ENCODE data around the gene CAPS2. TPM values are rescaled to one million over a fixed set of nuclear protein-coding genes. Genes with fewer than 3 reads are reported as not detected.

The CAPS2 gene
- total RNA-seq, 6 donors from 2014 or later: 6.7 to 48.2 (median 9.0) TPM

DNA sequence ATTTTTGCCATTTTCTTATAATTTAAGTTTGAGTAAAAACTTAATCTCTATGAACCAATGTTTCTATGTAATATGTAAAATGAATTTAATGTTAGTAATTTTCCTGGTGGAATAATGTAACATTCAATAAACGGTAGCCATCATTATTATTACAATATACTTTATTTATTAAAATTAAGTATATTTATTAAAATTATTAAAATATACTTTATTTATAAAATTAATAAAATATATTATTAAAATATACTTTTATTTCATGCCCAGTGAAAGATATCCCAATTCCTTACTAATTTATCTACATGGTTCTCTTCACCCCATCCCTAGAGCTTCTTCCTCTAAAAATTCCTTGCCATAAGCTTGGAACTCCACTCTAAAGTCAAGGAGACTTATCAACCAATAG is 2.5 kb downstream of the CAPS2 start:
- 90 to 91% methylated on average over 1 of the region's 1 CpG for WGBS, 2 donors
- Histone ChIP-seq H3K36me3 (no peaks in the 10 kb centered on the region), H3K27me3 (no peaks in the 10 kb centered on the region), H3K27ac (no peak overlapping the region), H3K4me1 (peaks cover 3 to 7% (median 5%) of the 10 kb centered on the region in 4 donors), H3K4me3 (no peak overlapping the region), H3K9me3 (no peaks in the 10 kb centered on the region)
- TF ChIP-seq POLR2A (IDR thresholded peaks at IDR 0.05): no peak
- no peak for TF ChIP-seq POLR2AphosphoS5 (IDR thresholded peaks at IDR 0.05)
- TF ChIP-seq EP300 (IDR thresholded peaks at IDR 0.05): no peak
- TF ChIP-seq, protein P1, sequence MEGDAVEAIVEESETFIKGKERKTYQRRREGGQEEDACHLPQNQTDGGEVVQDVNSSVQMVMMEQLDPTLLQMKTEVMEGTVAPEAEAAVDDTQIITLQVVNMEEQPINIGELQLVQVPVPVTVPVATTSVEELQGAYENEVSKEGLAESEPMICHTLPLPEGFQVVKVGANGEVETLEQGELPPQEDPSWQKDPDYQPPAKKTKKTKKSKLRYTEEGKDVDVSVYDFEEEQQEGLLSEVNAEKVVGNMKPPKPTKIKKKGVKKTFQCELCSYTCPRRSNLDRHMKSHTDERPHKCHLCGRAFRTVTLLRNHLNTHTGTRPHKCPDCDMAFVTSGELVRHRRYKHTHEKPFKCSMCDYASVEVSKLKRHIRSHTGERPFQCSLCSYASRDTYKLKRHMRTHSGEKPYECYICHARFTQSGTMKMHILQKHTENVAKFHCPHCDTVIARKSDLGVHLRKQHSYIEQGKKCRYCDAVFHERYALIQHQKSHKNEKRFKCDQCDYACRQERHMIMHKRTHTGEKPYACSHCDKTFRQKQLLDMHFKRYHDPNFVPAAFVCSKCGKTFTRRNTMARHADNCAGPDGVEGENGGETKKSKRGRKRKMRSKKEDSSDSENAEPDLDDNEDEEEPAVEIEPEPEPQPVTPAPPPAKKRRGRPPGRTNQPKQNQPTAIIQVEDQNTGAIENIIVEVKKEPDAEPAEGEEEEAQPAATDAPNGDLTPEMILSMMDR (IDR thresholded peaks at IDR 0.05): no peak
- DNase-seq: no peak
- no peak for ATAC-seq (ENCODE audit: low FRiP score in 2 of 2)

DNA sequence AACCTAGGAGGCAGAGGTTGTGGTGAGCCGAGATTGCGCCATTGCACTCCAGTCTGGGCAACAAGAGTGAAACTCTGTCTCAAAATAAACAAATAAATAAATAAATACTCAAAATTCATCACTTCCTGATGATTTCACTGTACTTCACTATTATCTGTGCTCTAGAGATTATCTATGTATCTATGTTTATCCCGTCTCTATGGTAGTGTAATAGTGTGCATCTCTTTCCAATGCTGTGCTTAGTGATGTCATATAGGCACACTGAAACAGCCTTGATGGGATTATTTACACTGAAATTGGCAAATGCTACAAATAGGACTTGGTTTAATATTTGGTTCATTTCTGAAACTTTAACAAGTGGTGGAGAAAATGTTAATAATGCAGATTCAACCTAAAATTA is 6.5 kb downstream of the CAPS2 start:
- Histone ChIP-seq H3K9me3 (no peaks in the 10 kb centered on the region), H3K27me3 (no peaks in the 10 kb centered on the region), H3K4me1 (no peaks in the 10 kb centered on the region), H3K4me3 (no peak overlapping the region), H3K36me3 (no peaks in the 10 kb centered on the region), H3K27ac (no peak overlapping the region)
- TF ChIP-seq POLR2A (IDR thresholded peaks at IDR 0.05) (no peak), POLR2AphosphoS5 (IDR thresholded peaks at IDR 0.05) (no peak), EP300 (IDR thresholded peaks at IDR 0.05) (no peak)
- TF ChIP-seq, protein P1 (IDR thresholded peaks at IDR 0.05): no peak
- DNase-seq (no peak), ATAC-seq (ENCODE audit: low FRiP score in 2 of 2) (no peak)
- WGBS, 2 donors: 60 to 97% methylated on average over 3 of the region's 3 CpGs

DNA sequence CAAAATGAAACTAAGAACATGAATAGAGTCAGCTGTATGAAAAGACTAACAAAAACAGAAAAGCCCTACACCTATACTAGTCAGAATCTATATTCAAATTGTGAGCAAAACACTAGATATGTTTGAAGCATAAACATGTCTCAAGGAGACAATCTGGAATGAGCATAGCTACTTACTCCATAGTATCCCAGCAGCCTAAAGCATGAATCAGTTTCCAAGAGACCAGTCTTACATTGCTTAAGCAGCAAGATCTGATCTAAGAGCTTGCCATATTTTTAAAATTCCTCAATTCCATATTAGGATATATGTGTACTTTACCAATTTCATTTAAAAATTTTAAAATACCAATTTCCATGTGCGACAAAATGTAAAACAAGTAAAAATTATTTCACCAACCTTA is 7.7 kb downstream of the CAPS2 start:
- 0% methylated on average over 1 of the region's 1 CpG for WGBS, 2 donors
- no peaks in the 10 kb centered on the region for H3K4me1 ChIP-seq
- H3K4me3 ChIP-seq: no peak overlapping the region
- no peaks in the 10 kb centered on the region for H3K27me3 ChIP-seq
- no peaks in the 10 kb centered on the region for H3K36me3 ChIP-seq
- ATAC-seq (ENCODE audit: low FRiP score in 2 of 2) (no peak), DNase-seq (no peak)
- H3K27ac ChIP-seq: no peak overlapping the region
- no peaks in the 10 kb centered on the region for H3K9me3 ChIP-seq
- no peak for TF ChIP-seq POLR2A (IDR thresholded peaks at IDR 0.05)

DNA sequence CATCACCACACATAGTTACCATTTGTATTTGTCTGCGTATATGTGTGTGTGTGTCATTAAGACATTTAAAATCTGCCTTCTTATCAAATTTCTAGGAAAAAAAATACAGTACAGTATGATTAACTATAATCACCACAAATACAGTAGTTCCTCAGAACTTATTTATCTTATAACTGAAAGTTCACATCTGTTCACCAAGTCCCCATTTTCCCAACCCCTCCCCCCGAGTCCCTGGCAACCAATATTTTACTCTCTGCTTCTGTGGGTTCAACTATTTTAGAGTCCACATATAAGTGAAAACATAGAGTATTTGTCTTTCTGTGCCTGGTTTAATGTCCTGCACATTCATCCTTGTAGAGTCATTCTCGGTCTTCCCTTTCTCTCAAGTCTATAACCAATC is 12.3 kb downstream of the CAPS2 start:
- no peak for DNase-seq
- 88 to 92% methylated on average over 3 of the region's 3 CpGs for WGBS, 2 donors

DNA sequence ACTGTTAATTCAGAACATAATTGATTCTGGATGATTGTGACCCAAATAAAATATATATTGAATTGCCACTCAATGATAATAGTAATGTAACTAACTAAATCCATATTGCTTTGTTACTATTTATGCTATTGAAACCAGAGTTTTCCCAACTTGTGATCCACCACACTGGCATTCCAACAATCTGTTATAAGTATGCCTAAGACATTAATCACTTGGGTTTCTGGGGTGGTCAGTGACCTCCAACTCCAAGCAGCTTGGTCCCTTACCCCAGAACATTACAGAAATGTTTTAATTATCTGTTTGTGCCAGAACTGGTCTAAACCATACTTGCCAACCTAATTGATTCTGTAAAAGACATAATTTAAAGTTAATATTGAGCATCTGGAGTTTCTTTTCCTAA is 14.6 kb downstream of the CAPS2 start:
- Histone ChIP-seq H3K36me3 (no peaks in the 10 kb centered on the region), H3K4me1 (no peaks in the 10 kb centered on the region), H3K4me3 (no peak overlapping the region), H3K27ac (no peak overlapping the region), H3K27me3 (no peaks in the 10 kb centered on the region), H3K9me3 (no peaks in the 10 kb centered on the region)
- TF ChIP-seq POLR2AphosphoS5 (IDR thresholded peaks at IDR 0.05) (no peak), POLR2A (IDR thresholded peaks at IDR 0.05) (no peak), EP300 (IDR thresholded peaks at IDR 0.05) (no peak)
- TF ChIP-seq, protein P1 (IDR thresholded peaks at IDR 0.05): no peak
- no peak for DNase-seq
- no peak for ATAC-seq (ENCODE audit: low FRiP score in 2 of 2)

More for the DNA sequence above, 12.3 kb downstream of the CAPS2 start:
- TF ChIP-seq POLR2A (IDR thresholded peaks at IDR 0.05) (no peak), POLR2AphosphoS5 (IDR thresholded peaks at IDR 0.05) (no peak), EP300 (IDR thresholded peaks at IDR 0.05) (no peak)
- TF ChIP-seq, protein P1 (IDR thresholded peaks at IDR 0.05): no peak
- ATAC-seq (ENCODE audit: low FRiP score in 2 of 2): no peak
- no peaks in the 10 kb centered on the region for H3K4me1 ChIP-seq
- no peaks in the 10 kb centered on the region for H3K27me3 ChIP-seq
- H3K9me3 ChIP-seq: no peaks in the 10 kb centered on the region
- no peak overlapping the region for H3K27ac ChIP-seq
- H3K36me3 ChIP-seq: no peaks in the 10 kb centered on the region
- no peak overlapping the region for H3K4me3 ChIP-seq

Data from upper lobe of left lung (tissue), 6 donors.